Stimulated activated naive B cell treated with anti-CD40 and anti-IgM and Interleukin-4, amounts not matched to agents 10 μg/mL and 1 μg/mL and 100 μg/mL, for 72 hours (primary cell): ENCODE results near the gene ABI1.

Experiments
- ATAC-seq, 2 donors: fragments of 150-1000 bp; cut with Tn5 transposase; replicated peaks; 2 replicates each; pipeline ENCODE4 v1.10.0; 2021; ENCODE audit warnings: moderate library complexity in 1 of 2
- DNase-seq: peaks from one replicate; pipeline ENCODE4 v3.0.0; 2021
- H3K27ac Mint-ChIP-seq: one replicate; pipeline ENCODE4 v1.8.0; 2022; ENCODE audit warnings: mild to moderate bottlenecking, mixed read lengths
- H3K27me3 Mint-ChIP-seq, 2 donors: one replicate each; pipeline ENCODE4 v1.8.0; 2022; ENCODE audit warnings: mixed read lengths in 2 of 2
- H3K36me3 Mint-ChIP-seq, 2 donors: one replicate each; pipeline ENCODE4 v1.8.0; 2022; ENCODE audit warnings: mixed read lengths in 2 of 2, mild to moderate bottlenecking in 1 of 2
- H3K4me1 Mint-ChIP-seq, 2 donors: one replicate each; pipeline ENCODE4 v1.8.0; 2022; ENCODE audit warnings: mixed read lengths in 2 of 2, mild to moderate bottlenecking in 1 of 2
- H3K4me3 Mint-ChIP-seq, 2 donors: one replicate each; pipeline ENCODE4 v1.8.0; 2022; ENCODE audit warnings: mild to moderate bottlenecking in 2 of 2, mixed read lengths in 2 of 2, moderate library complexity in 1 of 2
- H3K9me3 Mint-ChIP-seq, 2 donors: one replicate each; pipeline ENCODE4 v1.8.0; 2022; ENCODE audit warnings: mixed read lengths in 2 of 2, mild to moderate bottlenecking in 1 of 2

ABI1 gene

DNA sequence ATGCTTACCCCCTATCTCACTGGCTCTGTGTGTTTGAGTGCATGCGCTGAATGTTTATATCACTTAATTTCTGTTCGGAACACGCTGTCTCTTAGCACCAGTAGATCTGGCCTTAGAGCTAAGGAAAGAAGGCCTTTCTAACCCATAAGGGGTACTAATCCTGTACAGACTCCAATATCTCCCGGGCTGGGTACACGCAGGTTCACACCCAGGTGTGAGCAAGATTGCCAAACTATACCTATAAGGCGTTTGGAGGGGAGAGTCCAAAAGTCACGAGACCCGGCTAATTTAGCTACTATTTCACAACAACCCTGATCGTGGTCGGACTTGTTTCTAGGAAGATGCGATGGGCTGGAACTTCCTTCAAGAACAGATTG lies 164.0 kb downstream of the ABI1 start:
- Mint-ChIP-seq H3K36me3 (peaks cover 14 to 19% of the 10 kb centered on the region in 2 donors), H3K9me3 (peaks cover 0 to 5% of the 10 kb centered on the region in 2 donors), H3K27ac (peak overlapping the region; percentile 94), H3K4me1 (peaks cover 21 to 45% of the 10 kb centered on the region in 2 donors), H3K4me3 (peak overlapping the region; percentile 98 to 99), H3K27me3 (no peaks in the 10 kb centered on the region)
- ATAC-seq (peak in 1 of 2 donors; percentile 8), DNase-seq (no peak)
